ENCODE data around the gene MAST2. TPM values are rescaled to one million over a fixed set of nuclear protein-coding genes. Genes with fewer than 3 reads are reported as not detected.
"Not testable (repeated sequence)": the region's sequence is repeated elsewhere in the genome, so short reads cannot be mapped to it uniquely, and the experiment has no call there.

Gene MAST2
- total RNA-seq, 1 experiment from 2014 or later: 37.2 TPM

GRCh38 chr1:45802343-45803298 lies 791 bp upstream of the MAST2 start:
- peak overlapping the region; percentile 89 for H3K27ac Mint-ChIP-seq
- H3K27me3 Mint-ChIP-seq (ENCODE audit: low read depth): no peaks in the 10 kb centered on the region
- ChIA-PET CTCF (interaction anchor here (0.6 kb wide), 1 partner anchor 119 kb away, joined by 4 read pairs; no protein-coding TSS in a partner anchor), POLR2A (interaction anchor here (0.6 to 1.0 kb wide), 5 partner anchors 20 to 236 kb away, joined by 3 to 4 read pairs (median 3); no protein-coding TSS in a partner anchor)
- peak overlapping the region; percentile 76 for H3K4me3 Mint-ChIP-seq
- peak; percentile 40 for DNase-seq (ENCODE audit: low spot score)
- ATAC-seq: peak; percentile 57
- TF ChIP-seq PRRX2 (CRISPR knock-in tag; IDR thresholded peaks at IDR 0.05) (no peak), HMGA2 (CRISPR knock-in tag; IDR thresholded peaks at IDR 0.05) (no peak), ZNF281 (CRISPR knock-in tag; IDR thresholded peaks at IDR 0.05) (no peak)
- H3K4me1 Mint-ChIP-seq: peaks cover 31% of the 10 kb centered on the region
- H3K9me3 Mint-ChIP-seq: no peaks in the 10 kb centered on the region
- peaks cover 10% of the 10 kb centered on the region for H3K36me3 Mint-ChIP-seq

- Mint-ChIP-seq H3K4me3 (peak overlapping the region; percentile 94), H3K36me3 (peaks cover 18% of the 10 kb centered on the region), H3K4me1 (peaks cover 31% of the 10 kb centered on the region), H3K27ac (peak overlapping the region; percentile 76; the same call in 1 of the 2 replicates)
- H3K27me3 Mint-ChIP-seq (ENCODE audit: low read depth); CTCF ChIA-PET; H3K9me3 Mint-ChIP-seq: not testable (repeated sequence)
- peak; percentile 68 for ATAC-seq
- DNase-seq (ENCODE audit: low spot score): peak; percentile 76
- TF ChIP-seq FOXP4 (CRISPR knock-in tag; IDR thresholded peaks at IDR 0.05) (0 out of 2 replicates have a peak, but pooled peaks have one; percentile 2), E2F5 (CRISPR knock-in tag; IDR thresholded peaks at IDR 0.05) (0 out of 2 replicates have a peak, but pooled peaks have one; percentile 1), FOXP1 (CRISPR knock-in tag; IDR thresholded peaks at IDR 0.05; ENCODE audit: borderline replicate concordance) (peak; percentile 30; the same call in 1 of the 2 replicates), ZNF281 (CRISPR knock-in tag; IDR thresholded peaks at IDR 0.05) (peak; percentile 62; the same call in 1 of the 2 replicates), E2F4 (CRISPR knock-in tag; IDR thresholded peaks at IDR 0.05; ENCODE audit: borderline replicate concordance, low read depth) (peak; percentile 76; the same call in 1 of the 2 replicates), ETV6 (CRISPR knock-in tag; IDR thresholded peaks at IDR 0.05) (0 out of 2 replicates have a peak, but pooled peaks have one; percentile 2)
- POLR2A ChIA-PET: interaction anchor here (0.5 to 2.1 kb wide), 6 partner anchors 18 to 399 kb away, joined by 3 to 14 read pairs (median 4); partner anchors contain the start of genes GPBP1L1 and LURAP1
Measured at GRCh38 chr1:45803781-45804668, 613 bp downstream of the MAST2 start.
